HCT116 (cell line): Measurements from ENCODE around the gene ZNF438. TPM values are rescaled to one million over a fixed set of nuclear protein-coding genes. Genes with fewer than 3 reads are reported as not detected.

Experiments used
- ATAC-seq: fragments of 200-7000 bp; cut with Tn5 transposase; 2 replicates; pipeline ENCODE4 v1.9.1; 2020; ENCODE audit warnings: mild to moderate bottlenecking, moderate library complexity
- BruUV-seq: library from RNA; stranded (reverse); fragments of 400-500 nt; replicated peaks from 2 replicates; lab custom pipeline; 2021; lab: Mats Ljungman, UMichigan
- CTCF ChIA-PET: fragments of 300-600 bp; sonication (Branson Sonifier 250); formaldehyde crosslinking; loops from one replicate; lab custom pipeline; 2021; ENCODE audit warnings: antibody characterized with exemption; lab: Charles Lee
- POLR2A ChIA-PET: fragments of 300-600, 350-600 bp; sonication (Branson Sonifier 250); formaldehyde crosslinking; loops from one replicate; lab custom pipeline; 2021; ENCODE audit warnings: antibody characterized with exemption; lab: Charles Lee
- RAD21 ChIA-PET, 2 experiments: fragments of 300-600 bp; sonication (Branson Sonifier 250); formaldehyde crosslinking; loops; one replicate each; lab custom pipeline; 2023; ENCODE audit warnings: low total read pairs in 2 of 2; ENCODE audit not compliant: uncharacterized antibody in 2 of 2, unreplicated experiment in 2 of 2, low non-redundant PET in 1 of 2; lab: Charles Lee
- DNase-seq: peaks from one replicate; pipeline ENCODE4 v3.0.0-alpha.2; 2010; ENCODE audit warnings: low read depth, low spot score
- H2AFZ ChIP-seq: fragments of 200-600 bp; shearing (Covaris generic), sonication (generic); 2 replicates; pipeline ENCODE4 v1.6.1; 2017; ENCODE audit warnings: low read depth, mixed run types, mixed read lengths, antibody characterized with exemption, low read length; ENCODE audit not compliant: poor library complexity, severe bottlenecking
- H3K27ac ChIP-seq: 2 replicates; pipeline ENCODE4 v1.5.1; 2012; ENCODE audit warnings: low read depth, low read length
- H3K27me3 ChIP-seq: fragments of 200-600 bp; sonication (generic); 2 replicates; pipeline ENCODE4 v1.6.1; 2016; ENCODE audit warnings: mixed run types, low read length, mixed read lengths; ENCODE audit not compliant: insufficient read depth
- H3K36me3 ChIP-seq, 2 experiments: fragments of 200-500 bp in 1 of 2; fragments of 200-600 bp in 1 of 2; sonication (Bioruptor generic) in 1 of 2; sonication (generic) in 1 of 2; 2 replicates each; pipeline versions ENCODE4 v1.5.1 to v1.6.1; 2014 to 2016; ENCODE audit warnings: low read length in 2 of 2, inconsistent platforms in 1 of 2, mixed read lengths in 1 of 2, mixed run types in 1 of 2; ENCODE audit not compliant: insufficient read depth in 2 of 2, control insufficient read depth in 1 of 2
- H3K4me1 ChIP-seq, 2 experiments: fragments of 200-600 bp in 1 of 2; sonication (generic) in 1 of 2; 2 replicates each; pipeline versions ENCODE4 v1.5.1 to v1.6.1; 2012 to 2017; ENCODE audit warnings: low read length in 2 of 2, inconsistent platforms in 1 of 2, mild to moderate bottlenecking in 1 of 2, mixed read lengths in 1 of 2, mixed run types in 1 of 2, moderate library complexity in 1 of 2; ENCODE audit not compliant: insufficient read depth in 2 of 2, control insufficient read depth in 1 of 2
- H3K4me2 ChIP-seq: fragments of 200-600 bp; sonication (generic); 2 replicates; pipeline ENCODE4 v1.6.1; 2017; ENCODE audit warnings: mixed run types, low read length, mixed read lengths
- H3K4me3 ChIP-seq, 2 experiments: fragments of 200-600 bp in 1 of 2; sonication (generic) in 1 of 2; replicated peaks in 1 of 2; 2 replicates each; pipeline ENCODE4 v1.5.1; 2011 to 2016; ENCODE audit warnings: low read length in 2 of 2, control low read depth in 1 of 2, low read depth in 1 of 2, mild to moderate bottlenecking in 1 of 2, mixed read lengths in 1 of 2, mixed run types in 1 of 2
- H3K79me2 ChIP-seq: fragments of 200-600 bp; sonication (generic); 2 replicates; pipeline ENCODE4 v1.6.1; 2017; ENCODE audit warnings: mild to moderate bottlenecking, mixed run types, low read length, moderate library complexity, mixed read lengths; ENCODE audit not compliant: insufficient read depth
- H3K9ac ChIP-seq: fragments of 200-600 bp; sonication (generic); 2 replicates; pipeline ENCODE4 v1.6.1; 2016; ENCODE audit warnings: low read length, mixed read lengths
- H3K9me2 ChIP-seq: fragments of 200-600 bp; sonication (generic), shearing (Covaris generic); 2 replicates; pipeline ENCODE4 v1.6.1; 2017; ENCODE audit warnings: mixed run types, mild to moderate bottlenecking, moderate library complexity; ENCODE audit not compliant: insufficient read depth
- H3K9me3 ChIP-seq, 2 experiments: fragments of 200-500 bp in 1 of 2; fragments of 200-600 bp in 1 of 2; sonication (Bioruptor generic) in 1 of 2; sonication (generic) in 1 of 2; 2 replicates each; pipeline ENCODE4 v1.6.1; 2014 to 2017; ENCODE audit warnings: low read length in 2 of 2, mixed read lengths in 2 of 2, inconsistent platforms in 1 of 2, low read depth in 1 of 2, mild to moderate bottlenecking in 1 of 2, mixed run types in 1 of 2, moderate library complexity in 1 of 2; ENCODE audit not compliant: control insufficient read depth in 1 of 2, insufficient read depth in 1 of 2
- H4K20me1 ChIP-seq: fragments of 200-600 bp; sonication (generic), shearing (Covaris generic); 2 replicates; pipeline ENCODE4 v1.6.1; 2017; ENCODE audit warnings: mixed run types, mild to moderate bottlenecking, moderate library complexity; ENCODE audit not compliant: insufficient read depth
- ELF1 ChIP-seq: IDR thresholded peaks from 2 replicates; pipeline ENCODE4 v1.6.1; 2012; ENCODE audit warnings: low read depth, borderline replicate concordance
- EZH2phosphoT487 ChIP-seq: fragments of 200-600 bp; IDR thresholded peaks from 2 replicates; pipeline ENCODE4 v1.6.1; 2018; ENCODE audit warnings: antibody characterized with exemption, borderline replicate concordance
- FOSL1 ChIP-seq: IDR thresholded peaks from 2 replicates; pipeline ENCODE4 v1.6.1; 2012; ENCODE audit warnings: low read depth
- POLR2A ChIP-seq: IDR thresholded peaks from 2 replicates; pipeline ENCODE4 v1.7.0; 2011; ENCODE audit warnings: borderline replicate concordance; ENCODE audit not compliant: insufficient read depth, insufficient read length; ENCODE audit errors: extremely low read depth
- RAD21 ChIP-seq: IDR thresholded peaks from 2 replicates; pipeline ENCODE4 v1.6.1; 2012; ENCODE audit warnings: low read depth, mild to moderate bottlenecking
- SIN3A ChIP-seq: IDR thresholded peaks from 2 replicates; pipeline ENCODE4 v1.6.1; 2012; ENCODE audit warnings: low read depth
- SP1 ChIP-seq: IDR thresholded peaks from 2 replicates; pipeline ENCODE4 v1.6.1; 2012; ENCODE audit warnings: low read depth
- TCF7L2 ChIP-seq: IDR thresholded peaks from 2 replicates; pipeline ENCODE4 v1.7.0; 2011; ENCODE audit warnings: borderline replicate concordance, inconsistent platforms; ENCODE audit not compliant: insufficient read depth, insufficient read length; ENCODE audit errors: extremely low read depth
- ZNF274 ChIP-seq: fragments of 200-500 bp; sonication (Bioruptor generic); IDR thresholded peaks from 2 replicates; pipeline ENCODE4 v1.6.1; 2014; ENCODE audit warnings: mild to moderate bottlenecking, low read depth, low read length, inconsistent platforms
- intact Hi-C: fragments of 100-400 bp; cut with micrococcal nuclease; formaldehyde crosslinking; loops from 2 replicates; pipeline ENCODE4 v1.10.0; 2022
- total RNA-seq: library from RNA; stranded (reverse); gene quantifications from one replicate; pipeline ENCODE4 v1.2.1, GENCODE V29; 2021; ENCODE audit not compliant: unreplicated experiment
- TF ChIP-seq, protein P1 (sequence below): IDR thresholded peaks from 2 replicates; pipeline ENCODE4 v1.6.1; 2012; ENCODE audit warnings: low read depth
- TF ChIP-seq, protein P2 (sequence below): IDR thresholded peaks from 2 replicates; pipeline ENCODE4 v1.6.1; 2012

Gene ZNF438
- total RNA-seq, 1 experiment from 2014 or later = 3.3 TPM

DNA sequence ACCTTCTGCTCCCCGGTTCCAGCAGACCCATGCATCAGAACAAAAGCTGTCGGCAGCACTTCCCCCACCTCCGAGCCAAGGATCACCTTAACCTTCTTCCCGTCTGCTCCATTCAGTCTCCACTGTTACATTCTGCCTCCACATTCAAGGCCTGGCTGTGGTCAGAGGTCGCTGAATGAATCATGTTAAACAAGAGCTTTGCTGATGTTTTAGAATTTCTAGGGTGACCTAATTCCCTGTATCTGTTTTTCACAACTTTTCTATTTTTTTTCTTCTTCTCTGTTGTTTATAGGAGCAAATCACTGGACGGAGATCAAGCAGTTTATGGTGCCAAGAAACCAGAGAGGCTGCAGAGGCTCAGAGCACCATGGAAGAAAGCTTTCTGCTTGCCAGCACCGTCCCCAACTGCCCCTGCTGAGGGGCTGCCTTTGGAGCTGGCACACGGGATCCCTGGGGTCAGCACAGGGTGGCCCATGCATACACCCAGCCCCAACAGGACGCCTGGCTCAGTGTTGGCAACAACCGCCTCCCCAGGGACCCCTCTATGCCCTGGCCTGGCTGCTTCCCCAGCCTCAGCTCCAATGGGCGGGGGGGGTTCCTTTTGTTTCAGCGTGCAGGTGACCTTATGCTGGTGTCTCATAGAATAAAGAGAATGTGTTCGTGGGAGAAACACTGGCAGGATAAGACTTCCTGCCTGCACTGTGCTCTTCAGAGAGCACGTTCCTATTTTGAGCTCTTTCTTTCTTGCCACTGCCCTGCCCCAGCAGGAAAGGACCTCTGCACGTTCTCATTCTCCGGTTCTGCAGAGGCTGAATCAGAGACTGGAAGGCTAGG is 219.4 kb downstream of the ZNF438 start:
- Histone ChIP-seq H3K9ac (no peak overlapping the region), H3K4me3 (no peak overlapping the region), H3K9me3 (no peaks in the 10 kb centered on the region), H3K36me3 (no peaks in the 10 kb centered on the region), H4K20me1 (no peaks in the 10 kb centered on the region), H3K4me2 (no peak overlapping the region), H3K9me2 (no peaks in the 10 kb centered on the region), H3K79me2 (no peaks in the 10 kb centered on the region), H3K27ac (no peak overlapping the region), H2AFZ (no peak overlapping the region), H3K27me3 (no peaks in the 10 kb centered on the region), H3K4me1 (peaks cover 0 to 8% of the 10 kb centered on the region in 2 experiments; a peak in 2 of 4 replicates)
- DNase-seq = no peak
- ATAC-seq = no peak
- no TSS peak for BruUV-seq
- intact Hi-C loops = no loop called here
- no peak for TF ChIP-seq ZNF274
- TF ChIP-seq, protein P1, sequence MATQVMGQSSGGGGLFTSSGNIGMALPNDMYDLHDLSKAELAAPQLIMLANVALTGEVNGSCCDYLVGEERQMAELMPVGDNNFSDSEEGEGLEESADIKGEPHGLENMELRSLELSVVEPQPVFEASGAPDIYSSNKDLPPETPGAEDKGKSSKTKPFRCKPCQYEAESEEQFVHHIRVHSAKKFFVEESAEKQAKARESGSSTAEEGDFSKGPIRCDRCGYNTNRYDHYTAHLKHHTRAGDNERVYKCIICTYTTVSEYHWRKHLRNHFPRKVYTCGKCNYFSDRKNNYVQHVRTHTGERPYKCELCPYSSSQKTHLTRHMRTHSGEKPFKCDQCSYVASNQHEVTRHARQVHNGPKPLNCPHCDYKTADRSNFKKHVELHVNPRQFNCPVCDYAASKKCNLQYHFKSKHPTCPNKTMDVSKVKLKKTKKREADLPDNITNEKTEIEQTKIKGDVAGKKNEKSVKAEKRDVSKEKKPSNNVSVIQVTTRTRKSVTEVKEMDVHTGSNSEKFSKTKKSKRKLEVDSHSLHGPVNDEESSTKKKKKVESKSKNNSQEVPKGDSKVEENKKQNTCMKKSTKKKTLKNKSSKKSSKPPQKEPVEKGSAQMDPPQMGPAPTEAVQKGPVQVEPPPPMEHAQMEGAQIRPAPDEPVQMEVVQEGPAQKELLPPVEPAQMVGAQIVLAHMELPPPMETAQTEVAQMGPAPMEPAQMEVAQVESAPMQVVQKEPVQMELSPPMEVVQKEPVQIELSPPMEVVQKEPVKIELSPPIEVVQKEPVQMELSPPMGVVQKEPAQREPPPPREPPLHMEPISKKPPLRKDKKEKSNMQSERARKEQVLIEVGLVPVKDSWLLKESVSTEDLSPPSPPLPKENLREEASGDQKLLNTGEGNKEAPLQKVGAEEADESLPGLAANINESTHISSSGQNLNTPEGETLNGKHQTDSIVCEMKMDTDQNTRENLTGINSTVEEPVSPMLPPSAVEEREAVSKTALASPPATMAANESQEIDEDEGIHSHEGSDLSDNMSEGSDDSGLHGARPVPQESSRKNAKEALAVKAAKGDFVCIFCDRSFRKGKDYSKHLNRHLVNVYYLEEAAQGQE = no peak
- TF ChIP-seq SIN3A = no peak
- TF ChIP-seq POLR2A = no peak
- TF ChIP-seq EZH2phosphoT487 = no peak
- no peak for TF ChIP-seq SP1
- no peak for TF ChIP-seq FOSL1
- TF ChIP-seq ELF1 = no peak
- no peak for TF ChIP-seq TCF7L2
- TF ChIP-seq, protein P2, sequence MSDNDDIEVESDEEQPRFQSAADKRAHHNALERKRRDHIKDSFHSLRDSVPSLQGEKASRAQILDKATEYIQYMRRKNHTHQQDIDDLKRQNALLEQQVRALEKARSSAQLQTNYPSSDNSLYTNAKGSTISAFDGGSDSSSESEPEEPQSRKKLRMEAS = no peak
- no peak for TF ChIP-seq RAD21
- ChIA-PET POLR2A (no interaction called here), RAD21 (no interaction called here), CTCF (no interaction called here)
